ENCODE data around the gene LLPH.

DNA sequence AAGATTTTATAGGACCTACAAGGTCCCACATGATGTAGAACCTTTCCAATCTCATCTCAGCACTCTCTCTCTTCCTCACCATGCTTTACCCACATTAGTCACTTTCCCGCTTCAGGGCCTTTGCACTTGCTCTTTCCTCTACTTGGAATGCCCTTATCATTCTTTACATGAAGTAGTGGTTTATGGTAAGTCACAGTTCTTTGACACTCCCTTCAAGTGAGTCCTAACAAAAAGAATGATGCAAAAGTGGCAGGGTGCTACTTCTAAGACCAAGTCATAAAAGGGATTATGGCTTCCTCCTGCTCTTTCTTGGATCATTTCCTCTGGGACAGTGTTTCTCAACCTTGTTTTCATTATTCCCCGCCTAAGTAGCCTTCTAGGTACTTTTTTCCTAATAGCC lies 26.1 kb upstream of the LLPH start:
- TF ChIP-seq, protein P1, sequence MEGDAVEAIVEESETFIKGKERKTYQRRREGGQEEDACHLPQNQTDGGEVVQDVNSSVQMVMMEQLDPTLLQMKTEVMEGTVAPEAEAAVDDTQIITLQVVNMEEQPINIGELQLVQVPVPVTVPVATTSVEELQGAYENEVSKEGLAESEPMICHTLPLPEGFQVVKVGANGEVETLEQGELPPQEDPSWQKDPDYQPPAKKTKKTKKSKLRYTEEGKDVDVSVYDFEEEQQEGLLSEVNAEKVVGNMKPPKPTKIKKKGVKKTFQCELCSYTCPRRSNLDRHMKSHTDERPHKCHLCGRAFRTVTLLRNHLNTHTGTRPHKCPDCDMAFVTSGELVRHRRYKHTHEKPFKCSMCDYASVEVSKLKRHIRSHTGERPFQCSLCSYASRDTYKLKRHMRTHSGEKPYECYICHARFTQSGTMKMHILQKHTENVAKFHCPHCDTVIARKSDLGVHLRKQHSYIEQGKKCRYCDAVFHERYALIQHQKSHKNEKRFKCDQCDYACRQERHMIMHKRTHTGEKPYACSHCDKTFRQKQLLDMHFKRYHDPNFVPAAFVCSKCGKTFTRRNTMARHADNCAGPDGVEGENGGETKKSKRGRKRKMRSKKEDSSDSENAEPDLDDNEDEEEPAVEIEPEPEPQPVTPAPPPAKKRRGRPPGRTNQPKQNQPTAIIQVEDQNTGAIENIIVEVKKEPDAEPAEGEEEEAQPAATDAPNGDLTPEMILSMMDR (CRISPR knock-in tag; IDR thresholded peaks at IDR 0.05), result no peak
- TF ChIP-seq SP1 (IDR thresholded peaks at IDR 0.05) (no peak), SP1 (CRISPR knock-in tag; IDR thresholded peaks at IDR 0.05) (no peak), SIN3A (IDR thresholded peaks at IDR 0.05; ENCODE audit: borderline replicate concordance, low read depth, low read length) (no peak), SMC3 (IDR thresholded peaks at IDR 0.05; ENCODE audit: low read length) (no peak), TBL1XR1 (IDR thresholded peaks at IDR 0.05; ENCODE audit: borderline replicate concordance, low read length, partially characterized antibody) (no peak), ZNF747 (CRISPR knock-in tag; IDR thresholded peaks at IDR 0.05; ENCODE audit: borderline replicate concordance) (no peak), ZBTB43 (CRISPR knock-in tag; conservative IDR thresholded peaks at IDR 0.05) (no peak), POLR2AphosphoS5 (IDR thresholded peaks at IDR 0.05; ENCODE audit: low read depth, low read length) (no peak), ZNF263 (CRISPR knock-in tag; IDR thresholded peaks at IDR 0.05) (no peak), NR1H2 (CRISPR knock-in tag; IDR thresholded peaks at IDR 0.05; ENCODE audit: borderline replicate concordance, low read depth) (no peak), ZNF138 (CRISPR knock-in tag; IDR thresholded peaks at IDR 0.05; ENCODE audit: low read depth) (no peak)
- TF ChIP-seq, protein P2, sequence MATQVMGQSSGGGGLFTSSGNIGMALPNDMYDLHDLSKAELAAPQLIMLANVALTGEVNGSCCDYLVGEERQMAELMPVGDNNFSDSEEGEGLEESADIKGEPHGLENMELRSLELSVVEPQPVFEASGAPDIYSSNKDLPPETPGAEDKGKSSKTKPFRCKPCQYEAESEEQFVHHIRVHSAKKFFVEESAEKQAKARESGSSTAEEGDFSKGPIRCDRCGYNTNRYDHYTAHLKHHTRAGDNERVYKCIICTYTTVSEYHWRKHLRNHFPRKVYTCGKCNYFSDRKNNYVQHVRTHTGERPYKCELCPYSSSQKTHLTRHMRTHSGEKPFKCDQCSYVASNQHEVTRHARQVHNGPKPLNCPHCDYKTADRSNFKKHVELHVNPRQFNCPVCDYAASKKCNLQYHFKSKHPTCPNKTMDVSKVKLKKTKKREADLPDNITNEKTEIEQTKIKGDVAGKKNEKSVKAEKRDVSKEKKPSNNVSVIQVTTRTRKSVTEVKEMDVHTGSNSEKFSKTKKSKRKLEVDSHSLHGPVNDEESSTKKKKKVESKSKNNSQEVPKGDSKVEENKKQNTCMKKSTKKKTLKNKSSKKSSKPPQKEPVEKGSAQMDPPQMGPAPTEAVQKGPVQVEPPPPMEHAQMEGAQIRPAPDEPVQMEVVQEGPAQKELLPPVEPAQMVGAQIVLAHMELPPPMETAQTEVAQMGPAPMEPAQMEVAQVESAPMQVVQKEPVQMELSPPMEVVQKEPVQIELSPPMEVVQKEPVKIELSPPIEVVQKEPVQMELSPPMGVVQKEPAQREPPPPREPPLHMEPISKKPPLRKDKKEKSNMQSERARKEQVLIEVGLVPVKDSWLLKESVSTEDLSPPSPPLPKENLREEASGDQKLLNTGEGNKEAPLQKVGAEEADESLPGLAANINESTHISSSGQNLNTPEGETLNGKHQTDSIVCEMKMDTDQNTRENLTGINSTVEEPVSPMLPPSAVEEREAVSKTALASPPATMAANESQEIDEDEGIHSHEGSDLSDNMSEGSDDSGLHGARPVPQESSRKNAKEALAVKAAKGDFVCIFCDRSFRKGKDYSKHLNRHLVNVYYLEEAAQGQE (IDR thresholded peaks at IDR 0.05; ENCODE audit: borderline replicate concordance in 1 of 2, low read depth in 1 of 2, low read length in 2 of 2), result no peak
- TF ChIP-seq, protein P3, sequence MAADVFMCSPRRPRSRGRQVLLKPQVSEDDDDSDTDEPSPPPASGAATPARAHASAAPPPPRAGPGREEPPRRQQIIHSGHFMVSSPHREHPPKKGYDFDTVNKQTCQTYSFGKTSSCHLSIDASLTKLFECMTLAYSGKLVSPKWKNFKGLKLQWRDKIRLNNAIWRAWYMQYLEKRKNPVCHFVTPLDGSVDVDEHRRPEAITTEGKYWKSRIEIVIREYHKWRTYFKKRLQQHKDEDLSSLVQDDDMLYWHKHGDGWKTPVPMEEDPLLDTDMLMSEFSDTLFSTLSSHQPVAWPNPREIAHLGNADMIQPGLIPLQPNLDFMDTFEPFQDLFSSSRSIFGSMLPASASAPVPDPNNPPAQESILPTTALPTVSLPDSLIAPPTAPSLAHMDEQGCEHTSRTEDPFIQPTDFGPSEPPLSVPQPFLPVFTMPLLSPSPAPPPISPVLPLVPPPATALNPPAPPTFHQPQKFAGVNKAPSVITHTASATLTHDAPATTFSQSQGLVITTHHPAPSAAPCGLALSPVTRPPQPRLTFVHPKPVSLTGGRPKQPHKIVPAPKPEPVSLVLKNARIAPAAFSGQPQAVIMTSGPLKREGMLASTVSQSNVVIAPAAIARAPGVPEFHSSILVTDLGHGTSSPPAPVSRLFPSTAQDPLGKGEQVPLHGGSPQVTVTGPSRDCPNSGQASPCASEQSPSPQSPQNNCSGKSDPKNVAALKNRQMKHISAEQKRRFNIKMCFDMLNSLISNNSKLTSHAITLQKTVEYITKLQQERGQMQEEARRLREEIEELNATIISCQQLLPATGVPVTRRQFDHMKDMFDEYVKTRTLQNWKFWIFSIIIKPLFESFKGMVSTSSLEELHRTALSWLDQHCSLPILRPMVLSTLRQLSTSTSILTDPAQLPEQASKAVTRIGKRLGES (CRISPR knock-in tag; IDR thresholded peaks at IDR 0.05; ENCODE audit: borderline replicate concordance), result no peak
